NCI-H1105 (cell line): ENCODE results near the gene CNGB1.
"Not testable (repeated sequence)": the region's sequence is repeated elsewhere in the genome, so short reads cannot be mapped to it uniquely, and the experiment has no call there.

Source experiments
- DNase-seq: peaks from one replicate; lab custom pipeline; 2025; lab: John Stamatoyannopoulos, UW

The CNGB1 gene

DNA sequence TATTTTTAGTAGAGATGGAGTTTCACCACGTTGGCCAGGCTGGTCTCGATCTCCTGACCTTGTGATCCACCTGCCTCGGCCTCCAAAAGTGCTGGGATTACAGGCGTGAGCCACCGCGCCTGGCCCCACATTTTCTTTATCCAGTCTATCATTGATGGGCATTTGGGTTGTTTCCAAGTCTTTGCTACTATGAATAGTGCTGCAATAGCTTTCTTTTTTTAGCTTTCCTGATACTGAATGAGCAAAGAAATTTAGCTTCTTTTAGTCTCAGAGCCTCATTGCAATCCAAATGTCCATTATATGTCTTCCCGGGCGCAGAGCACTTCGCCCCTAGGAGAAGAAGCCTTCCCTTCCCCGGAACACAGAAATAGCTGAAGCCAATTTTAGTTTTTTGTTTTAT, 112.9 kb downstream of the CNGB1 start:
- not testable (repeated sequence) for DNase-seq

DNA sequence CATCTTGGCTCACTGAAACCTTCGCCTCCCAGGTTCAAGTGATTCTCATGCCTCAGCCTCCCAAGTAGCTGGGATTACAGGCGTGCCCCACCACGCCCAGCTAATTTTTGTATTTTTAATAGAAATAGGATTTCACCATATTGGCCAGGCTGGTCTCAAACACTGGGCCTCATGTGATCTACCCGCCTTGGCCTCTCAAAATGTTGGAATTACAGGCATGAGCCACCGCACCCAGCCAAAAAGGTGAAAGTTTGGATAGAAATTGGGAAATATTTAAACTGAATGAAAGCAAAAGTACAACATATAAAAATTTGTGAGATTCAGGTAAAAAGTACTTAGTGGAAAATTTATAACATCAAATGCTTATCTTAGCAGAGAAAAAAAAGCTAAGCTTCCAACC, 115.7 kb downstream of the CNGB1 start:
- DNase-seq: no peak

DNA sequence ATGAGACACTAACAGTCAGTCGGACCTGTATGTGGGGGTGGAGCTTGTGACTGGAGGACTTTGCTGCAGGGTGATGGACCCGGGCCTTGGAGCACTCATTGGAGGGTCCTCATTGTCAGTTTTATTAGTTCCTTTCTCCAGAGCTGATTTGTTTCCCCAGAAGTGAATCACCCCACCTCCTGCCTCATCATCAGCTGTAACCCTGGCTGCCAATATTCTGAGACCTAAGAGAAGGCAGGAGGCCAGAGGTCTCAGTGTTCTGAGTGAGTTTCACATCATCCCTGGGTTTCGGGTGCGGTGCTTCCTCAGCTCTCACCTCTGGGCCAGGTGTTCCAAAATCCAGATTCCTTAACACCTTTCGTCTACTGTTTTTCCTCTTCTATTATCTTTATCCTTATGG, 118.7 kb downstream of the CNGB1 start:
- DNase-seq: no peak

DNA sequence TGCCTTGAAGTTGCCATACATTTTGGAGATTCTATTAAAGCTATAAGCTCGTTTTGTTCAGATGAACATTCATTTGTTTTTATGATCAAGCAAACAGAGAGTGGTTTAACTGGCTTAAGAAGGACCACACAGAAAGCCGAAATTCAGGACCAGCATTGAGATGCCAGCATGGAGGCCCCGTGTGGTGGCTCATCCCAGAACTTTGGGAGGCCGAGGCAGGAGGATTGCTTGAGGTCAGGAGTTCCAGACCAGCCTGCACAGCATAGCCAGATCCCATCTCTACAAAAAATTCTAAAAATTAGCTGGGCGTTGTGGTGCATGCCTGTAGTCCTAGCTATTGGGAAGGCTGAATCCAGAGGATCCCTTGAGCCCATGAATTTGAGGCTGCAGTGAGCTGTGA, 122.7 kb downstream of the CNGB1 start:
- DNase-seq: no peak

DNA sequence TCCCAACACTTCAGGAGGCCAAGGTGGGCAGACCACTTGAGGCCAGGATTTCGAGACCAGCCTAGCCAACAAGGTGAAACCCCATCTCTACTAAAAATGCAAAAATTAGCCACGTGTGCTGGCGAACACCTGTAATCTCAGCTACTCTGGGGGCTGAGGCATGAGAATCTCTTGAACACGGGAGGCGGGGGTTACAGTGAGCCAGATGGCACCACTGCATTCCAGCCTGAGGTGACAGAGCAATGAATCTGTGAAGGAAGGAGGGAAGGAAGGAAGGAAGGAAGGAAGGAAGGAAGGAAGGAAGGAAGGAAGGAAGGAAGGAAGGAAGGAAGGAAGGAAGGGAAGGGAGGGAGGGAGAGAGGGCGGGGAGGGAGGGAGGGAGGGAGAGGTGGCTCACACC, 124.0 kb downstream of the CNGB1 start:
- not testable (repeated sequence) for DNase-seq

DNA sequence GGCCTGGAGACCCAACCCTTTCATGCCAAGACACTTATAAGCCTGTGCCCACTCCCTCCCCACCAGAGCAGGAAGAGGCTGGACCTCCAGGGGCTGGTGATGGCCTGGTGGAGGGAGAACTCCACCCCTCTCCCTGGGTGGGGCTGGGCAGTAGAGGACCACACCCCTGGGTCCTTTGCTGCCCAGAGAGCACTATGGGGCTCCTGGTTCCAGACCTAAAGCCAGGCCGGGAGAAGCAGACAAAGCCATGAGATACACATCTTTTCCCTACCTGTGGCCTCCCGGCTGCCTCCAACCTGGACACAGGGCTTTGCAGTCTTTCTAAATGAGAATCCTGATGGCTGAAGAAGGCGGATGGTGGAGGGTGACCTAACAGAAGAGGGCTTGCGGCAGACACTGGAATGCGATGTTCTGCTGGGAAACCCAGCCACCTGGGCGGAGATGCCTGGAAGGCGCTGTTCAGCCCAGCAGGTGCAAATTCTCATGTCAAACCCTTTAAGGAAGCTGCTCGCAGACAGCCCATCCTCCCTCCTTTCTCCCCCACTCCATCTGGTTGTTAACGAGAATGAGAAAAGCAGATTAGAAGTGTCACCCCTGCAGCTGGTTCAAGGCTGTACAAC, 124.7 kb downstream of the CNGB1 start:
- no peak for DNase-seq

DNA sequence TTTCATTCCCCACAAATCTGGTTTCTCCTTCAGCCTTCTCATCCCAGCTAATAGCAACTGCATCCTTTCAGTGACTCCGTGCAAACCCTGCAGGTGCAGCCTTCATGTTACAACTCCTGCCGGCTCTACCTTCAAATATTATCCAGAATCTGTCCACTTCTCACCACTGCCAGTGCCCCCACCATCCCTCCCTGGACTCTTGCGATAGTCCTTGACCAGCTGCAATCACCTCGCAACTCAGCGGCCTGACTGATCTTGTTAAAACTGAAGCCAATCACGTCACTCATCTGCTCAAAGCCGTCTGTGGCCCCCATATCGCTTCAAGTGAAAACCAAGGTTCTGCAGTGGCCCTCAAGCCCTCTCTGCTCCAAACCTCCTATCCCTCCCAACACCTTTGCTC, 125.8 kb downstream of the CNGB1 start:
- no peak for DNase-seq

DNA sequence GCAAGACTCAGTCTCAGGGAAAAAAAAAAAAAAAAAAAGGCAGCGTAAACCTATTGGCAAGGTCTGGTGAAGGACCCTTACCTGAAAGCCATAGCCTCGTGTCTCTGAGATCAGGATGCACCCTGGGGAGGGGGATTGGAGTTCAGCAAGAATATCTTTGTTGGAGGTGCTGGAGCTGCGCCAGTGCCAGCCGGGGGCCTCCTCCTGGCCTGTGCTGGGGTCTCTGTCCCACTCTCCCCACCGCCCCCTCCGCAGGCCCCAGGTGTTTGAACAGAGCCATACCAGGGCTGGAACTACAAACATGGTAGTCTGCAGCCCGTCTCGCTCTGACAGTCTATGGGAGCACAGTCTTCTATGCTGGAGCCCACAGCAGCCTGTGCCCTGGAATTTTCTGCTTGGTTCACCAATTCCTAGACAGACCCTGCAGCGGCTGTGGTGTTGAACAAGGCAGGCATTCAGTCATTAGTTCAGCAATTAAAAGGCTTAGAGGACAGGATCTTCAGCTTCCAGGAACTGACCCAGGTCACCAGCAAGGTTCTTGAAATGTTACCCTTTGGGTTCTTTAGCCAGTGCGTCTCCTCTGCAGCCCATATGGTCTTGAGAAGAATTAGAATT, 126.4 kb downstream of the CNGB1 start:
- DNase-seq: no peak

DNA sequence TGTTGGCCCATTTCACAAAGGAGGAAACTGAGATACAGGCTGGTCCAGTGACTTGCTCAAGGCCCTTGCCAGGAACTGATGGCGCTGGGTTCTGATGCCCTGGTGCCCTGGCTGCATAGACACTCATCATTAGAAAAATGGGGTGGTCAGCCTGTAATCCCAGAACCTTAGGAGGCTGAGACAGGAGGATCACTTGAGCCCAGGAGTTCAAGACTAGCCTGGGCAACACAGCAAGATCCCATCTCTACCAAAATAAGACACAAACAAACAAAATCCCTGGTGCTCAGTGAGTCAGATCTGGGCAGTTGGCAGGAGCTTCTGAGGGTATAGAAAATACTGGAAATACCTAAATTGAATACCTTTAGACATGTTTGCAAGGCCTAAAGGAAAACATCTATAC, 127.5 kb downstream of the CNGB1 start:
- no peak for DNase-seq

DNA sequence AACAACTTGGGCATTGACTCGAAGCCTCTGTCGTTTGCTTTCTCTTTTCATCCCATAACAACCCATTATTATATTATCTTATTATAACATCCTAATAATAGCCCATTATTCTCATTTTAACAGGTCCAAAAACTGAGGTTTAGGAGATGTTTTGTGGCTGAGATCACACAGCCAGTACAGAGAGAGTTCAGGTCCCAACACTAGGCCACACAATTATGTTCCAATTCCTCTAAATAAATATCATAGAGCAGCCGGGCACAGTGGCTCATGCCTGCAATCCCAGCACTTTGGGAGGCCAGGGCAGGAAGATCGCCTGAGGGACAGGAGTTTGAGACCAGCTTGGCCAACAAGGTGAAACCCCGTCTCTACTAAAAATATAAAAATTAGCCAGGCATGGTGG, 128.3 kb downstream of the CNGB1 start:
- no peak for DNase-seq

DNA sequence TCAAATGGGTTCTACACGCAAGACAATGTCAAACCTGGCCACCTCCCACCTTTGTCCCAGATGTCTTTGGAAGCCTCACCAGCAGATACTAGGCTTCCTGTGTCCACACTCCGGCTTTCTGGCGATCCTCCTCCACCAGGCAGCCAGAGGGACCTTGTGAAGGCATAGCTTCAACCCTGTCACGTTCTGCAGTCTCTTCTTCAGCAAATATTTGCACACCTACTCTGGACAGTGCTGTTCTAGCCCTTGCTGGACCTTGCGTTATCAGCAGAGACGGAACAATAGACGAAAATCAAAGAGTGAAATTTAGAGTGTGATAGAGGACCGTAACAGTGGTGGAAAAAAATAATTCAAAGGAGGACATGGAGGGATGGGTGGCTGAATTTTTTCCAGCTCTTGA, 130.1 kb downstream of the CNGB1 start:
- no peak for DNase-seq

DNA sequence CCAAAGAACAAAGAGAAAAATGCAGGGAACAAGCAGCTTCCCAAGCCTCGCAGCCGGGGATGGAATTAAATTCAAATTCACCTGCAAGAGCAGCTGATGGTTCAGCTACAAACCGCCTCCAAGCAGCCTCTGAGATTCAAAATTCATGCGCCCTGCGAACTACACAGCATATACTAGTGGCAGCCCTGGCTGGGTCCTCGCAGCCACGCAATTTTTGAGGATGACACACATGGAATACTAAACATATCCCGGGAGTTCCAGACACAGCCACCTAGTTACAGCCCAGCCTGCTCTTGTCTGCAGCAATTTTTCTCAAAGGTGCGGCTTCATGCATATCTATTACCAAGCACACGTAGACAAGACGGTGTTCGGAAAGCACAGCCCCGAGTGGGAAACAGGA, 132.8 kb downstream of the CNGB1 start:
- DNase-seq: no peak

DNA sequence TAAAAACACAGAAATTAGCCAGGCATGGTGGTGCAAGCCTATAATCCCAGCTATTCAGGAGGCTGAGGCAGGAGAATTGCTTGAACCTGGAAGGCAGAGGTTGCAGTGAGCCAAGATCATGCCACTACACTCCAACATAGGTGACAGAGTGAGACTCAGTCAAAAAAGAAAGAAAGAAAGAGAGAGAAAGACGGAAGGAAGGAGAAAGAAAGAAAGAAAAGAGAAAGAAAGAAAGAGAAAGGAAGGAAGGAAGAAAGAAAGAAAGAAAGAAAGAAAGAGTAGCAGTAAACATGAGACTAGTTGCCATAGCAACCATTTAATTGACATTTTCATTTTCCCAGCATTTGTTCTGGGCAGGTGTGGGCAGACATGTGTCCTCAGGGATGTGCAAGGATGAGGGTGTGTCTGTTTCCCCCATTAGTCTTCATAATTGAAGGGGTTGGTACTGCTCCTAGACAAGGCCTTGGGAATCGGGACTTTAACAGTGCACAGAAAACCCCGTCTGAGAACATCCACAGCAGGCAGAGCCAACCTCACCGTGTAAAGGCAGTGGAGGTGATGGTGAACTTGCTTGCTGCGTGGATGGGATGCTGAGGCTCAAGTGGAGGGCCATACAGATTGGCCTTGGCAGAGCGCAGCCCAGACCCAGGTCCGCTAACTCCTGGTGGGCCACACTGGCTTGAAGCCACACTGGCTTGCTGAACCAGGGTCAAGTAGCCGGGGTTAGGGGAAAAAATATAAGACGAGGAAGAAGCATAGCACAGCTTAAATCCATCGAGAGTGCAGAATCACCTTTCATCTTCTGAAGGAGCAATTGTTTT, 133.4 kb downstream of the CNGB1 start:
- no peak for DNase-seq

DNA sequence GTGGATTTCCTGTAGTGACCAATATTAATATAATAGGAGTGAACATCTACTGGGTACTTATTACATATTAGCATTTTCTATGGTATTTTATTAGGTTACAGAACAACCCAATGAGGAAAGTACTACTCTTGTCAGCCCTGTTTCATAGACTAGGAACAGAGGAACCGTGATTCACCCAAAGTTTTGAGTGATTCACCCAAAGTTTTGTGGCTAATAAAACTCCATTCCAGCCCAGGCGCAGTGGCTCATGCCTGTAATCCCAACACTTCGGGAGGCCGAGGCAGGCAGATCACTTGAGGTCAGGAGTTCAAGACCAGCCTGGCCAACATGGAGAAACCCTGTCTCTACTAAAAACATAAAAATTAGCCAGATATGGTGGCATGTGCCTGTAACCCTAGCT, 135.5 kb downstream of the CNGB1 start:
- DNase-seq: not testable (repeated sequence)

DNA sequence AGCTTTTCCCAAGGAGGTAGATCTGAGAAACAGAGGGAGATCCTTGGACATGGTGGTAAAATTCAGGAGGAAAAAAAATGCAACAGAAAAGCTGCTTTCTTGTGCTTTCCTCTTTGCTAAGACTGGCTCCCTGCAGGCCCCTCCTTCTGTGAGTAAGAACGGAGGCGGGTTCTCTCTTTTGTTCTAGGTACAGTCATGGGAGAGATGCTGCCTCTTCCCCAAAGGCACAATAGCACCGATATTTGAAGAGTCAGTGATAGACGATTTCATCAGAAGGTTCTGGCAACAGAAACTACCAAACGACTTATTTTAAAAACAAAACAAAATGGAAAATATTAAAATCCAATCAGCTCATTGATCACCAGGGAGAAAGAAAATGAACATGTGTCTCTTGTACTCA, 136.0 kb downstream of the CNGB1 start:
- no peak for DNase-seq
